HepG2 (cell line): Measurements from ENCODE around the gene SLC8A2. TPM values are rescaled to one million over a fixed set of nuclear protein-coding genes. Genes with fewer than 3 reads are reported as not detected.

Experiments used
- ATAC-seq: fragments of 200-7000 bp; cut with Tn5 transposase; 3 replicates; pipeline ENCODE4 v1.9.1; 2020; ENCODE audit warnings: mild to moderate bottlenecking, moderate library complexity
- BruUV-seq: library from RNA; stranded (reverse); fragments of 400-500 nt; replicated peaks from 2 replicates; lab custom pipeline; 2021; lab: Mats Ljungman, UMichigan
- CTCF ChIA-PET: fragments of 300-600 bp; formaldehyde crosslinking; extraction: SDS; loops from one replicate; lab custom pipeline; 2021; ENCODE audit warnings: low total read pairs, inconsistent platforms, low intra/inter-chr PET ratio; lab: Yijun Ruan, JAX
- POLR2A ChIA-PET: fragments of 350-600 bp; sonication (Branson Sonifier 250); formaldehyde crosslinking; loops from one replicate; lab custom pipeline; 2020; ENCODE audit warnings: antibody characterized with exemption, inconsistent platforms; lab: Yijun Ruan, JAX
- DNase-seq: peaks from one replicate; pipeline ENCODE4 v3.0.0-alpha.2; 2015; ENCODE audit warnings: low spot score
- FAIRE-seq: peaks from 3 replicates; lab custom pipeline; 2011; peaks lifted over from hg19 to GRCh38; lab: Jason Lieb, UNC
- H2AFZ ChIP-seq: one replicate; pipeline ENCODE4 v1.6.1; 2011; ENCODE audit warnings: low read length, inconsistent platforms
- H3K27ac ChIP-seq: fragments of 300-600 bp; 3 replicates; pipeline ENCODE4 v1.8.0; 2011; ENCODE audit warnings: mixed run types, mild to moderate bottlenecking, mixed read lengths, low read length, inconsistent platforms; ENCODE audit not compliant: insufficient read depth; ENCODE audit errors: extremely low read length
- H3K27me3 ChIP-seq, 2 experiments: fragments of 200-600 bp in 1 of 2; 2 replicates in 1 of 2; 3 replicates in 1 of 2; pipeline versions ENCODE4 v1.6.0 to v1.8.0; 2011; ENCODE audit warnings: low read length in 2 of 2, mild to moderate bottlenecking in 2 of 2, moderate library complexity in 2 of 2, inconsistent platforms in 1 of 2; ENCODE audit not compliant: insufficient read depth in 2 of 2, control insufficient read depth in 1 of 2
- H3K36me3 ChIP-seq, 2 experiments: fragments of 200-600 bp in 1 of 2; replicated peaks in 1 of 2; 2 replicates in 1 of 2; 3 replicates in 1 of 2; pipeline versions ENCODE4 v1.5.1 to v1.8.0; 2011; ENCODE audit warnings: low read length in 2 of 2, inconsistent platforms in 1 of 2; ENCODE audit not compliant: insufficient read depth in 2 of 2, control insufficient read depth in 1 of 2
- H3K4me1 ChIP-seq: 2 replicates; pipeline ENCODE4 v1.5.1; 2012; ENCODE audit warnings: low read length, inconsistent platforms; ENCODE audit not compliant: insufficient read depth
- H3K4me2 ChIP-seq: 2 replicates; pipeline ENCODE4 v1.6.0; 2011; ENCODE audit warnings: low read depth, low read length, inconsistent platforms
- H3K4me3 ChIP-seq, 3 experiments: fragments of 200-600 bp in 1 of 3; sonication (generic), shearing (Covaris generic) in 1 of 3; replicated peaks in 1 of 3; 2 replicates each; pipeline ENCODE4 v1.5.1; 2011 to 2016; ENCODE audit warnings: low read length in 3 of 3, inconsistent platforms in 2 of 3, low read depth in 2 of 3, mild to moderate bottlenecking in 2 of 3, control low read depth in 1 of 3, mixed read lengths in 1 of 3; ENCODE audit not compliant: insufficient read depth in 1 of 3
- H3K79me2 ChIP-seq: one replicate; pipeline ENCODE4 v1.6.1; 2011; ENCODE audit warnings: low read length, inconsistent platforms; ENCODE audit not compliant: insufficient read depth
- H3K9ac ChIP-seq: 2 replicates; pipeline ENCODE4 v1.6.0; 2011; ENCODE audit warnings: mild to moderate bottlenecking, low read depth, low read length, inconsistent platforms; ENCODE audit not compliant: insufficient read depth
- H3K9me3 ChIP-seq: 2 replicates; pipeline ENCODE4 v1.5.1; 2012; ENCODE audit warnings: mild to moderate bottlenecking, low read length
- H4K20me1 ChIP-seq: 2 replicates; pipeline ENCODE4 v1.6.0; 2011; ENCODE audit warnings: inconsistent platforms, mild to moderate bottlenecking, low read length, moderate library complexity; ENCODE audit not compliant: insufficient read depth
- CCAR2 ChIP-seq: fragments of 200-400 bp; formaldehyde crosslinking; optimal IDR thresholded peaks from 2 replicates; pipeline ENCODE3; 2018; ENCODE audit warnings: low read depth, mild to moderate bottlenecking, low read length, moderate library complexity
- ELF1 ChIP-seq: sonication (generic); formaldehyde crosslinking; IDR thresholded peaks from 2 replicates; pipeline ENCODE4 v1.4.0; 2020; ENCODE audit warnings: missing genetic modification reagents
- GLMP ChIP-seq: sonication (generic); formaldehyde crosslinking; IDR thresholded peaks from 2 replicates; pipeline ENCODE4 v1.9.0; 2021; ENCODE audit warnings: missing genetic modification reagents, mild to moderate bottlenecking, borderline replicate concordance
- LCORL ChIP-seq, 2 experiments: fragments of 450-650 bp in 1 of 2; sonication (generic) in 1 of 2; formaldehyde crosslinking in 1 of 2; IDR thresholded peaks; 2 replicates each; pipeline versions ENCODE4 v1.5.0 to v1.6.1; 2017 to 2020; ENCODE audit warnings: antibody characterized with exemption in 1 of 2, missing genetic modification reagents in 1 of 2
- PAWR ChIP-seq: sonication (generic); formaldehyde crosslinking; IDR thresholded peaks from 2 replicates; pipeline ENCODE4 v1.4.0; 2020; ENCODE audit warnings: missing genetic modification reagents, mild to moderate bottlenecking, borderline replicate concordance
- SRSF1 ChIP-seq: fragments of 200-400 bp; formaldehyde crosslinking; optimal IDR thresholded peaks from 2 replicates; pipeline ENCODE3; 2017; ENCODE audit warnings: mild to moderate bottlenecking, low read depth, low read length, moderate library complexity
- TBP ChIP-seq: sonication (generic); formaldehyde crosslinking; IDR thresholded peaks from 2 replicates; pipeline ENCODE4 v1.5.0; 2020; ENCODE audit warnings: missing genetic modification reagents
- ZBTB37 ChIP-seq: sonication (generic); formaldehyde crosslinking; IDR thresholded peaks from 2 replicates; pipeline ENCODE4 v1.4.0; 2020; ENCODE audit warnings: mild to moderate bottlenecking, missing genetic modification reagents
- ZBTB39 ChIP-seq: sonication (generic); formaldehyde crosslinking; IDR thresholded peaks from 2 replicates; pipeline ENCODE4 v1.5.0; 2020; ENCODE audit warnings: missing genetic modification reagents
- ZBTB49 ChIP-seq: sonication (generic); formaldehyde crosslinking; IDR thresholded peaks from 2 replicates; pipeline ENCODE4 v1.4.0; 2020; ENCODE audit warnings: missing genetic modification reagents, borderline replicate concordance
- ZNF136 ChIP-seq: sonication (generic); formaldehyde crosslinking; IDR thresholded peaks from 2 replicates; pipeline ENCODE4 v1.8.1; 2022; ENCODE audit warnings: low read depth, mild to moderate bottlenecking, moderate library complexity, missing genetic modification reagents
- ZNF567 ChIP-seq: sonication (generic); formaldehyde crosslinking; IDR thresholded peaks from 2 replicates; pipeline ENCODE4 v1.8.1; 2023; ENCODE audit warnings: mild to moderate bottlenecking, missing genetic modification reagents, borderline replicate concordance
- ZNF777 ChIP-seq: sonication (generic); formaldehyde crosslinking; IDR thresholded peaks from 2 replicates; pipeline ENCODE4 v1.4.0; 2020; ENCODE audit warnings: missing genetic modification reagents
- WGBS: methylation state at CpG from one replicate; pipeline ENCODE4 v1.1.6; 2017; ENCODE audit warnings: low lambda C conversion rate; 5-methylcytosine and 5-hydroxymethylcytosine counted together
- in situ Hi-C: cut with HindIII; loops from 2 replicates; pipeline ENCODE4 v1.10.0; 2017; ENCODE audit warnings: low pct_unique_long_range_greater_than_20kb; ENCODE audit not compliant: extremely low pct_ligation_motif_present
- intact Hi-C: fragments of 100-400 bp; cut with micrococcal nuclease; formaldehyde crosslinking; loops from one replicate; pipeline ENCODE4 v1.10.0; 2022; ENCODE audit not compliant: unreplicated experiment
- polyA plus RNA-seq, 8 experiments: library from polyadenylated mRNA; depleted of rRNA in 3 of 8; stranded (reverse) in 7 of 8; unstranded in 1 of 8; fragments of >200 nt; fragmentation: Illumina TruSeq in 4 of 8; extraction: Trizol in 4 of 8; gene quantifications; 2 replicates each; pipeline versions ENCODE4 v1.2.1 to v1.2.3, GENCODE V29; 2011 to 2016; ENCODE audit warnings: low read depth in 4 of 8, missing spikeins in 1 of 8, mixed read lengths in 1 of 8; ENCODE audit not compliant: insufficient read depth in 1 of 8
- total RNA-seq, 5 experiments: library from RNA; depleted of rRNA; stranded (reverse); fragments of >200 nt; fragmentation: Illumina TruSeq; extraction: Trizol; gene quantifications; 2 replicates each; pipeline ENCODE4 v1.2.3, GENCODE V29; 2016; ENCODE audit warnings: low read depth in 1 of 5

The SLC8A2 gene
- total and polyA plus RNA-seq, 2 of the 13 experiments (the other 11 are each of a cell fraction or from before 2014, with no cell fraction given), result 0.02 TPM; not detected in 1

GRCh38 chr19:47503826-47504150, 32.1 kb upstream of the SLC8A2 start (continued):
- TF ChIP-seq SRSF1 (no peak), TBP (CRISPR knock-in tag) (no peak), ZNF136 (CRISPR knock-in tag) (no peak)

GRCh38 chr19:47503130-47503825, 31.6 kb upstream of the SLC8A2 start:
- Histone ChIP-seq H3K27ac (no peak overlapping the region), H3K4me1 (no peaks in the 10 kb centered on the region), H3K27me3 (no peaks in the 10 kb centered on the region), H3K9ac (no peak overlapping the region), H3K36me3 (peaks cover 12 to 25% of the 10 kb centered on the region in 2 experiments; a peak in 4 of 5 replicates), H4K20me1 (0 out of 2 replicates have a peak, but pooled peaks cover 3% of the 10 kb centered on the region), H3K9me3 (no peaks in the 10 kb centered on the region), H3K4me2 (no peak overlapping the region), H3K79me2 (peaks cover 11% of the 10 kb centered on the region), H3K4me3 (no peak overlapping the region), H2AFZ (no peak overlapping the region)
- no TSS peak for BruUV-seq
- POLR2A ChIA-PET, result interaction anchor here (1.1 kb wide), 1 partner anchor 10 kb away, joined by 3 read pairs; no protein-coding TSS in a partner anchor
- DNase-seq (no peak), FAIRE-seq (no peak), ATAC-seq (no peak)
- CTCF ChIA-PET, result no interaction called here
- TF ChIP-seq ZNF567 (CRISPR knock-in tag), result no peak
- TF ChIP-seq ZBTB39 (CRISPR knock-in tag), result no peak
- TF ChIP-seq ZBTB37, result no peak
- no peak for TF ChIP-seq GLMP
- TF ChIP-seq CCAR2, result no peak
- no peak for TF ChIP-seq ELF1
- TF ChIP-seq ZNF777 (CRISPR knock-in tag), result no peak
- no peak for TF ChIP-seq PAWR (CRISPR knock-in tag)
- no peak for TF ChIP-seq ZBTB49 (CRISPR knock-in tag)
- TF ChIP-seq LCORL (IDR thresholded peaks at IDR 0.05), result no peak
- TF ChIP-seq LCORL (CRISPR knock-in tag; IDR thresholded peaks at IDR 0.05), result no peak
- intact Hi-C loops (no loop called here), in situ Hi-C loops (no loop called here)
- WGBS, result 96% methylated on average over 13 of the region's 13 CpGs
